HEK293 (cell line): Measurements from ENCODE around the gene USP5.
"Not testable (repeated sequence)": the region's sequence is repeated elsewhere in the genome, so short reads cannot be mapped to it uniquely, and the experiment has no call there.

Source experiments
- CTCF ChIA-PET: fragments of 350-600 bp; formaldehyde crosslinking; extraction: SDS; loops from one replicate; lab custom pipeline; 2021; ENCODE audit warnings: antibody characterized with exemption; lab: Yijun Ruan, JAX
- POLR2A ChIA-PET: fragments of 300-600 bp; formaldehyde crosslinking; extraction: SDS; loops from one replicate; lab custom pipeline; 2020; ENCODE audit warnings: antibody characterized with exemption, inconsistent platforms; lab: Yijun Ruan, JAX
- H3K27ac ChIP-seq: fragments of 200-500 bp; sonication (Bioruptor generic); 2 replicates; pipeline ENCODE4 v1.5.1; 2014; ENCODE audit warnings: low read depth, low read length, control low read depth, inconsistent platforms; ENCODE audit errors: extremely low read depth
- H3K36me3 ChIP-seq, 2 experiments: fragments of 200-500 bp in 1 of 2; sonication (Bioruptor generic) in 1 of 2; 1 replicate in 1 of 2; 2 replicates in 1 of 2; pipeline ENCODE4 v1.5.1; 2014 to 2017; ENCODE audit warnings: inconsistent platforms in 2 of 2, low read length in 2 of 2; ENCODE audit not compliant: control insufficient read depth in 2 of 2, insufficient read depth in 1 of 2
- H3K4me1 ChIP-seq: fragments of 200-500 bp; sonication (Bioruptor generic); 2 replicates; pipeline ENCODE4 v1.5.1; 2014; ENCODE audit warnings: mild to moderate bottlenecking, low read length, inconsistent platforms; ENCODE audit not compliant: control insufficient read depth, insufficient read depth
- H3K4me3 ChIP-seq: 2 replicates; pipeline ENCODE4 v1.5.1; 2011; ENCODE audit warnings: low read depth, mild to moderate bottlenecking, control low read depth, low read length, moderate library complexity
- H3K9me3 ChIP-seq: fragments of 200-500 bp; sonication (Bioruptor generic); 2 replicates; pipeline ENCODE4 v1.5.1; 2014; ENCODE audit warnings: low read depth, low read length, inconsistent platforms; ENCODE audit not compliant: control insufficient read depth, insufficient read depth
- HOXD13 ChIP-seq: sonication (generic); formaldehyde crosslinking; IDR thresholded peaks from 2 replicates; pipeline ENCODE4 v1.8.0; 2022; ENCODE audit warnings: missing genetic modification reagents, borderline replicate concordance
- ZBTB17 ChIP-seq: fragments of 450-650 bp; formaldehyde crosslinking; IDR thresholded peaks from 2 replicates; pipeline ENCODE4 v1.5.1; 2016; ENCODE audit warnings: missing biosample characterization, missing genetic modification characterization
- ZBTB26 ChIP-seq: fragments of 450-650 bp; formaldehyde crosslinking; optimal IDR thresholded peaks from 2 replicates; pipeline ENCODE3; 2016; ENCODE audit warnings: missing biosample characterization, mild to moderate bottlenecking, missing genetic modification characterization
- ZFHX2 ChIP-seq: fragments of 450-650 bp; formaldehyde crosslinking; conservative IDR thresholded peaks from 2 replicates; pipeline ENCODE4 v1.5.1; 2016; ENCODE audit warnings: missing biosample characterization, missing genetic modification characterization
- ZNF19 ChIP-seq: fragments of 450-650 bp; formaldehyde crosslinking; IDR thresholded peaks from 2 replicates; pipeline ENCODE4; 2016; ENCODE audit warnings: missing biosample characterization, missing genetic modification characterization, low read depth
- ZNF24 ChIP-seq: fragments of 450-650 bp; formaldehyde crosslinking; IDR thresholded peaks from 2 replicates; pipeline ENCODE4 v1.5.1; 2016; ENCODE audit warnings: missing biosample characterization, missing genetic modification characterization
- ZNF341 ChIP-seq: fragments of 450-650 bp; formaldehyde crosslinking; IDR thresholded peaks from 2 replicates; pipeline ENCODE4; 2016; ENCODE audit warnings: low read depth, missing biosample characterization, missing genetic modification characterization
- ZNF792 ChIP-seq: fragments of 450-650 bp; formaldehyde crosslinking; IDR thresholded peaks from 2 replicates; pipeline ENCODE4 v1.5.1; 2016; ENCODE audit warnings: missing biosample characterization, missing genetic modification characterization
- TF ChIP-seq, protein P1 (sequence below): fragments of 450-650 bp; formaldehyde crosslinking; IDR thresholded peaks from 2 replicates; pipeline ENCODE4 v1.5.1; 2016; ENCODE audit warnings: missing biosample characterization, missing genetic modification characterization
- TF ChIP-seq, protein P2 (sequence below): fragments of 450-650 bp; formaldehyde crosslinking; conservative IDR thresholded peaks from 2 replicates; pipeline ENCODE4 v1.5.1; 2016; ENCODE audit warnings: low read depth, missing biosample characterization, missing genetic modification characterization

The USP5 gene

GRCh38 chr12:6904280-6905276 is 52.6 kb downstream of the USP5 start, which contains the start of gene LRRC23 (continued):
- TF ChIP-seq ZBTB26 (tag by site-specific recombination) (peak; percentile 26), ZNF792 (no peak), ZNF341 (tag by site-specific recombination) (peak; percentile 50; the same call in 1 of the 2 replicates), ZFHX2 (tag by site-specific recombination) (peak; percentile 64), ZNF24 (peak; percentile 63)
- TF ChIP-seq, protein P1, sequence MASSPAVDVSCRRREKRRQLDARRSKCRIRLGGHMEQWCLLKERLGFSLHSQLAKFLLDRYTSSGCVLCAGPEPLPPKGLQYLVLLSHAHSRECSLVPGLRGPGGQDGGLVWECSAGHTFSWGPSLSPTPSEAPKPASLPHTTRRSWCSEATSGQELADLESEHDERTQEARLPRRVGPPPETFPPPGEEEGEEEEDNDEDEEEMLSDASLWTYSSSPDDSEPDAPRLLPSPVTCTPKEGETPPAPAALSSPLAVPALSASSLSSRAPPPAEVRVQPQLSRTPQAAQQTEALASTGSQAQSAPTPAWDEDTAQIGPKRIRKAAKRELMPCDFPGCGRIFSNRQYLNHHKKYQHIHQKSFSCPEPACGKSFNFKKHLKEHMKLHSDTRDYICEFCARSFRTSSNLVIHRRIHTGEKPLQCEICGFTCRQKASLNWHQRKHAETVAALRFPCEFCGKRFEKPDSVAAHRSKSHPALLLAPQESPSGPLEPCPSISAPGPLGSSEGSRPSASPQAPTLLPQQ (tag by site-specific recombination) = 0 out of 2 replicates have a peak, but pooled peaks have one; percentile 25
- TF ChIP-seq, protein P2, sequence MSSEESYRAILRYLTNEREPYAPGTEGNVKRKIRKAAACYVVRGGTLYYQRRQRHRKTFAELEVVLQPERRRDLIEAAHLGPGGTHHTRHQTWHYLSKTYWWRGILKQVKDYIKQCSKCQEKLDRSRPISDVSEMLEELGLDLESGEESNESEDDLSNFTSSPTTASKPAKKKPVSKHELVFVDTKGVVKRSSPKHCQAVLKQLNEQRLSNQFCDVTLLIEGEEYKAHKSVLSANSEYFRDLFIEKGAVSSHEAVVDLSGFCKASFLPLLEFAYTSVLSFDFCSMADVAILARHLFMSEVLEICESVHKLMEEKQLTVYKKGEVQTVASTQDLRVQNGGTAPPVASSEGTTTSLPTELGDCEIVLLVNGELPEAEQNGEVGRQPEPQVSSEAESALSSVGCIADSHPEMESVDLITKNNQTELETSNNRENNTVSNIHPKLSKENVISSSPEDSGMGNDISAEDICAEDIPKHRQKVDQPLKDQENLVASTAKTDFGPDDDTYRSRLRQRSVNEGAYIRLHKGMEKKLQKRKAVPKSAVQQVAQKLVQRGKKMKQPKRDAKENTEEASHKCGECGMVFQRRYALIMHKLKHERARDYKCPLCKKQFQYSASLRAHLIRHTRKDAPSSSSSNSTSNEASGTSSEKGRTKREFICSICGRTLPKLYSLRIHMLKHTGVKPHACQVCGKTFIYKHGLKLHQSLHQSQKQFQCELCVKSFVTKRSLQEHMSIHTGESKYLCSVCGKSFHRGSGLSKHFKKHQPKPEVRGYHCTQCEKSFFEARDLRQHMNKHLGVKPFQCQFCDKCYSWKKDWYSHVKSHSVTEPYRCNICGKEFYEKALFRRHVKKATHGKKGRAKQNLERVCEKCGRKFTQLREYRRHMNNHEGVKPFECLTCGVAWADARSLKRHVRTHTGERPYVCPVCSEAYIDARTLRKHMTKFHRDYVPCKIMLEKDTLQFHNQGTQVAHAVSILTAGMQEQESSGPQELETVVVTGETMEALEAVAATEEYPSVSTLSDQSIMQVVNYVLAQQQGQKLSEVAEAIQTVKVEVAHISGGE (tag by site-specific recombination) = no peak

DNA sequence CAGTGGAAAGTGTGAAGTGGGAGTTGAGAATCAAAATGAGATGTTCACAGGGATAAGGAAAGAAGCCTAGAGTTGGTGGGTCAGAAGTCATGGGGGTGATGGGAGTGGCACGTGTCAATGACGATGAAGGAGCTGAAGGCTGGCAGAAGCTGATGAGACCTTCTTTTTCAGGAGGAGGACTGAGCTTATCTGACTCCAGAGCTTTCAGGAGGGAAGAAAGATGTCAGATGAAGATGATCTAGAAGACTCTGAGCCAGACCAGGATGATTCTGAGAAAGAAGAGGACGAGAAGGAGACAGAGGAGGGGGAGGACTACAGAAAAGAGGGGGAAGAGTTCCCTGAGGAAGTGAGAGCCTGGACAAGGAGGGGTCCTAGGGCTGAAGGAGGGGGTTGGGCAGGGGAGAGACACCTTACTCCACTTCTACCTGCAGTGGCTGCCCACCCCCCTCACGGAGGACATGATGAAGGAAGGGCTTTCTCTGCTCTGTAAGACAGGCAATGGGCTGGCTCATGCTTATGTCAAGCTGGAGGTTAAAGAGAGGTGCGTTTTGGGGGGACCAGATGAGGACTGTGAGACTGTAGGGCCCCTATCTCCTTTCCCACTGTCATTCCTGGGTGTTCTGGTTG is 53.6 kb downstream of the USP5 start:
- peak overlapping the region; percentile 42; the same call in 1 of the 2 replicates for H3K4me3 ChIP-seq
- CTCF ChIA-PET = interaction anchor here (0.7 to 1.5 kb wide), 4 partner anchors 8 to 35 kb away, joined by 3 to 7 read pairs (median 6); partner anchors contain the start of gene SPSB2
- no peaks in the 10 kb centered on the region for H3K36me3 ChIP-seq
- TF ChIP-seq ZBTB17 (tag by site-specific recombination) = peak; percentile 65
- TF ChIP-seq HOXD13 (CRISPR knock-in tag) = 0 out of 2 replicates have a peak, but pooled peaks have one; percentile 23
- no peak for TF ChIP-seq ZNF19 (tag by site-specific recombination)
- no peaks in the 10 kb centered on the region for H3K9me3 ChIP-seq
- POLR2A ChIA-PET = interaction anchor here (0.6 to 2.5 kb wide), 10 partner anchors 8 to 182 kb away, joined by 4 to 10 read pairs (median 6); partner anchors contain the start of genes C12orf57, COPS7A, ENO2 and RNU7-1
- H3K4me1 ChIP-seq = peaks cover 10% of the 10 kb centered on the region; the same call in 1 of the 2 replicates
- H3K27ac ChIP-seq = no peak overlapping the region

DNA sequence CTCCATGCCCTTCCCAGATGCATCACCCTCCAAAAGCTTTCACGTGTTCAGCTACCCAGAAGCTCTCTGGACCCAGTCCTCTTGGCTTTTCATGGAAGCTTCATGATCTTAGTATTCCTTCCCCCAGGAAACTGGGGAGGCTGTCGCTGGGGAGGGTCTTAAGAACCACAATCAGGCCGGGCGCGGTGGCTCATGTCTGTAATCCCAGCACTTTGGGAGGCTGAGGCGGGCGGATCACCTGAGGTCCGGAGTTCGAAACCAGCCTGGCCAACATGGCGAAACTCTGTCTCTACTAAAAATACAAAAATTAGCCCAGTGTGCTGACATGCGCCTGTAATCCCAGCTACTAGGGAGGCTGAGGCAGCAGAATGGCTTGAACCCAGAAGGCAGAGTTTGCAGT is 56.2 kb downstream of the USP5 start:
- ChIA-PET CTCF (interaction anchor here (0.6 to 3.2 kb wide), 4 partner anchors 15 to 267 kb away, joined by 3 to 11 read pairs (median 4); no protein-coding TSS in a partner anchor), POLR2A (interaction anchor here (1.2 to 2.5 kb wide), 3 partner anchors 17 to 56 kb away, joined by 4 to 10 read pairs (median 5); partner anchors contain the start of genes SPSB2 and USP5)
- peaks cover 10% of the 10 kb centered on the region; the same call in 1 of the 2 replicates for H3K4me1 ChIP-seq
- H3K4me3 ChIP-seq, H3K36me3 ChIP-seq, H3K27ac ChIP-seq, H3K9me3 ChIP-seq: not testable (repeated sequence)
